ENCODE measurements around the gene TTC3.

DNA sequence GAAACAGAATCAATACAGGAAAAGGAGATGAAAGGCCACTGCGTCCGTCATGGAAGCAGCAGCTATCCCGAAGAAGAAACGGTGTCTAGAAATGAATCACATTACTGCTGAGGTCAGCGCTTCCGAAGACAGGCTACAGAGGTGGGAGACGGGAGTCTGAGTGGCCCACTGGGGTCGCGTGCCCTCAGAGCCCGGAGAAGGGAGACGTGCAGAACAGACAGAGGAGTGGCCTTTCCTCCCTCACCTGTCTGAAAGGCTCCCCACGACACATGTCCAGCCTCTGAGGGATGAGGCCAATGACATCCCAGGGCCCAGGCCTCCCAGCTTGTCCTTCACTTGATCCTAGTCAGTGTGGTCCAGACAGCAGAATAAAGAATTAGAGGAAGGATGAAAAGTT, 158.2 kb downstream of the TTC3 start:
- TF ChIP-seq JUND (IDR thresholded peaks at IDR 0.05; ENCODE audit: borderline replicate concordance, low read depth, low read length) (no peak), JUND (tag; IDR thresholded peaks at IDR 0.05; ENCODE audit: borderline replicate concordance, low read depth, low read length) (no peak), KLF1 (tag; IDR thresholded peaks at IDR 0.05) (no peak), NR4A1 (CRISPR knock-in tag; IDR thresholded peaks at IDR 0.05) (no peak), NR4A1 (tag; IDR thresholded peaks at IDR 0.05) (no peak), ZEB2 (IDR thresholded peaks at IDR 0.05) (no peak), CCAR2 (IDR thresholded peaks at IDR 0.05; ENCODE audit: low read depth, low read length) (no peak), ETV5 (CRISPR knock-in tag; IDR thresholded peaks at IDR 0.05; ENCODE audit: low read depth) (no peak), POLR2A (conservative IDR thresholded peaks at IDR 0.05) (no peak), ESRRA (IDR thresholded peaks at IDR 0.05; ENCODE audit: borderline replicate concordance, low read depth) (no peak), SAP30 (IDR thresholded peaks at IDR 0.05; ENCODE audit: borderline replicate concordance, insufficient read depth, low read depth, low read length, poor library complexity, severe bottlenecking) (no peak), TAF7 (tag; IDR thresholded peaks at IDR 0.05) (no peak), SPI1 (IDR thresholded peaks at IDR 0.05; ENCODE audit: borderline replicate concordance, low read depth, low read length) (no peak), FOXK2 (conservative IDR thresholded peaks at IDR 0.05 in 1 of 2, IDR thresholded peaks at IDR 0.05 in 1 of 2; ENCODE audit: low read depth in 2 of 2) (no peak), NFE2 (IDR thresholded peaks at IDR 0.05; ENCODE audit: low read depth) (no peak)
- TF ChIP-seq, protein P1, sequence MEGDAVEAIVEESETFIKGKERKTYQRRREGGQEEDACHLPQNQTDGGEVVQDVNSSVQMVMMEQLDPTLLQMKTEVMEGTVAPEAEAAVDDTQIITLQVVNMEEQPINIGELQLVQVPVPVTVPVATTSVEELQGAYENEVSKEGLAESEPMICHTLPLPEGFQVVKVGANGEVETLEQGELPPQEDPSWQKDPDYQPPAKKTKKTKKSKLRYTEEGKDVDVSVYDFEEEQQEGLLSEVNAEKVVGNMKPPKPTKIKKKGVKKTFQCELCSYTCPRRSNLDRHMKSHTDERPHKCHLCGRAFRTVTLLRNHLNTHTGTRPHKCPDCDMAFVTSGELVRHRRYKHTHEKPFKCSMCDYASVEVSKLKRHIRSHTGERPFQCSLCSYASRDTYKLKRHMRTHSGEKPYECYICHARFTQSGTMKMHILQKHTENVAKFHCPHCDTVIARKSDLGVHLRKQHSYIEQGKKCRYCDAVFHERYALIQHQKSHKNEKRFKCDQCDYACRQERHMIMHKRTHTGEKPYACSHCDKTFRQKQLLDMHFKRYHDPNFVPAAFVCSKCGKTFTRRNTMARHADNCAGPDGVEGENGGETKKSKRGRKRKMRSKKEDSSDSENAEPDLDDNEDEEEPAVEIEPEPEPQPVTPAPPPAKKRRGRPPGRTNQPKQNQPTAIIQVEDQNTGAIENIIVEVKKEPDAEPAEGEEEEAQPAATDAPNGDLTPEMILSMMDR (IDR thresholded peaks at IDR 0.05 in 2 of 3, conservative IDR thresholded peaks at IDR 0.05 in 1 of 3; ENCODE audit: insufficient read depth in 2 of 3, low read depth in 1 of 3, low read length in 3 of 3): no peak
